Upper lobe of right lung (tissue), 1 donor: ENCODE data around the gene ATRAID. TPM values are rescaled to one million over a fixed set of nuclear protein-coding genes. Genes with fewer than 3 reads are reported as not detected.

Experiments
- ATAC-seq: fragments of 200-7000 bp; cut with Tn5 transposase; one replicate; pipeline ENCODE4 v1.9.1; 2020; ENCODE audit warnings: mild to moderate bottlenecking, moderate library complexity
- DNase-seq: peaks from one replicate; pipeline ENCODE4 v3.0.0-alpha.2; 2020
- H3K27ac ChIP-seq: fragments of 200-600 bp; one replicate; pipeline ENCODE4 v1.8.0; 2022
- H3K27me3 ChIP-seq: fragments of 200-600 bp; one replicate; pipeline ENCODE4 v1.8.0; 2022; ENCODE audit warnings: mild to moderate bottlenecking
- H3K36me3 ChIP-seq: fragments of 200-600 bp; one replicate; pipeline ENCODE4 v1.8.0; 2022
- H3K4me1 ChIP-seq: fragments of 200-600 bp; one replicate; pipeline ENCODE4 v1.8.0; 2022
- H3K4me3 ChIP-seq: fragments of 200-600 bp; one replicate; pipeline ENCODE4 v1.8.0; 2022; ENCODE audit warnings: mild to moderate bottlenecking
- H3K9me3 ChIP-seq: fragments of 200-600 bp; one replicate; pipeline ENCODE4 v1.8.0; 2022
- CTCF ChIP-seq: fragments of 200-600 bp; IDR thresholded peaks from one replicate; pipeline ENCODE4 v1.8.0; 2022; ENCODE audit warnings: antibody characterized with exemption
- intact Hi-C: fragments of 100-400 bp; cut with DNase I; formaldehyde crosslinking; loops from one replicate; pipeline ENCODE4 v1.11.0; 2022
- total RNA-seq: library from RNA; stranded (reverse); fragmentation: NEBNext Ultra II Directional; extraction: Animal tissue kit (Norgen Biotek cat#: 25700); gene quantifications from one replicate; pipeline ENCODE4 v1.2.1, GENCODE V29; 2021
- donor health status: DM: no; HTN: yes; CAD: no; lungs with severe emphysema.

Gene ATRAID
- total RNA-seq, 1 donor from 2014 or later: 102 TPM

GRCh38 chr2:27261241-27261925, 49.5 kb downstream of the ATRAID start:
- DNase-seq (no peak), ATAC-seq (no peak)
- Histone ChIP-seq H3K27me3 (peaks cover 75% of the 10 kb centered on the region), H3K36me3 (no peaks in the 10 kb centered on the region), H3K27ac (no peak overlapping the region), H3K4me3 (no peak overlapping the region), H3K9me3 (no peaks in the 10 kb centered on the region), H3K4me1 (peaks cover 29% of the 10 kb centered on the region)
- intact Hi-C loops: no loop called here
- no peak for TF ChIP-seq CTCF

- no peak for TF ChIP-seq CTCF
- Histone ChIP-seq H3K4me1 (peaks cover 29% of the 10 kb centered on the region), H3K4me3 (no peak overlapping the region), H3K27me3 (peaks cover 78% of the 10 kb centered on the region), H3K27ac (no peak overlapping the region), H3K36me3 (no peaks in the 10 kb centered on the region), H3K9me3 (no peaks in the 10 kb centered on the region)
- DNase-seq: no peak
- ATAC-seq: no peak
- intact Hi-C loops: no loop called here
These were observed 50.1 kb downstream of the ATRAID start for GRCh38 chr2:27261926-27262298.

DNA sequence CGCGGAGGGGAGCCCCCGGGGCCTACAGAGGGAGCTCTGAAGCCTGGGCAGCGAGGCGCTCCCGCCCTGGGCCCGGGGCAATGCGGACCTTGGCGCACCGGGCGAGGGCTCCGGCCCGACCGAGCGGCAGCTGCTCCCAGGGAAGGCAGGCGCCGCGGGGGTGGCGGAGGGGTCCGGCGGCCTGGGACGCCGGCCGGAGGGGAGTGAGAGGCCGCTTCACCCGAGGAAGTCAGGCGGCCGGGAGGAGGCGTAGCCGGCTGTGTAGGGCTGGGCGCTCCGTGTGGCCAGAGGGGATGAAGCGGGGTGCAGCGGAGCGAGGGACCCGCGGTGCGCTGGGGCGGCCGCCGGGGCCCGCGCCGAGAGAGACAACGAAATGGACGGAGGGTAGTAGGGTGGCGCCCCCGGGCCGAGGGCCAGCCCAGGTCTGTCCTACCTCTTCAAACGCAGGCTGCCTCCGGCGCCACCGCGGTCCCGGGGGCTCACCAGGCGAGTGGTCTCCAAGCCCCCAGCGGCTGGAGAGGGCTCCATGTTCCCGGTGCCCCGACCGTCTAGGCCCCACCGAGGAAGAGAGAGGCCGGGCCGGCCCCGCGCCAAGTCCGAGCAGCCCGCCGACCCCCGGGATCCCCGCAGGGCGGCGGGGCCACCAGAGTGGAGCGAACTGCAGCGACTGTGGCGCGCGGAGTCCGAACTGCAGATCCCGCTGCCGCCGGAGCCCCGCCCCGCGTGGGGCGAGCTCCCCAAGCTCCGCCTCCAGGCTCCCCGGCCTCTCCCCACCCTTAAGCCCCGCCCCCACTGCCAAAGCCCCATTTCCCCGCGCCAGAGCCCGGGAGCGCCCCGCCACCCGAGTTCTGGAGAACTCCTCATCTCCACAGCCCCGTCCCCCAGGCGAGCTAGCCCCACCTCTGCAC, 50.8 kb downstream of the ATRAID start, which contains the start of gene SLC30A3:
Gene SLC30A3 (minus strand): TSS at position 669 of the 908 bp plus-strand sequence. CDS start 141 bp downstream, at position 528.
- peak within 1 kb of the TSS; percentile 44 for H3K4me3 ChIP-seq
- no peaks in the 10 kb centered on the region for H3K9me3 ChIP-seq
- H3K27ac ChIP-seq: no peak within 1 kb of the TSS
- peaks cover 84% of the 10 kb centered on the region for H3K27me3 ChIP-seq
- intact Hi-C loops: no loop called here
- ATAC-seq (peak; percentile 78), DNase-seq (peak; percentile 86)
- no peak for TF ChIP-seq CTCF
- no peaks in the 10 kb centered on the region for H3K36me3 ChIP-seq
- H3K4me1 ChIP-seq: peaks cover 29% of the 10 kb centered on the region

- no peak for TF ChIP-seq CTCF
- intact Hi-C loops: no loop called here
These were observed 51.7 kb downstream of the ATRAID start for GRCh38 chr2:27263287-27264252.

GRCh38 chr2:27264253-27264752, 52.5 kb downstream of the ATRAID start:
- Histone ChIP-seq H3K27me3 (peaks cover 85% of the 10 kb centered on the region), H3K4me1 (peaks cover 29% of the 10 kb centered on the region), H3K4me3 (peak overlapping the region; percentile 41), H3K36me3 (no peaks in the 10 kb centered on the region), H3K9me3 (no peaks in the 10 kb centered on the region), H3K27ac (no peak overlapping the region)
- intact Hi-C loops: no loop called here
- peak; percentile 22 for ATAC-seq
- TF ChIP-seq CTCF: no peak
- no peak for DNase-seq

More at GRCh38 chr2:27263287-27264252, 51.7 kb downstream of the ATRAID start:
- Histone ChIP-seq H3K4me1 (peaks cover 29% of the 10 kb centered on the region), H3K4me3 (peak overlapping the region; percentile 44), H3K27me3 (peaks cover 90% of the 10 kb centered on the region), H3K9me3 (no peaks in the 10 kb centered on the region), H3K27ac (no peak overlapping the region), H3K36me3 (no peaks in the 10 kb centered on the region)
- DNase-seq (no peak), ATAC-seq (no peak)
